Subcutaneous adipose tissue (tissue), 4 donors: Measurements from ENCODE around the gene FOXM1. TPM values are rescaled to one million over a fixed set of nuclear protein-coding genes. Genes with fewer than 3 reads are reported as not detected.

Experiments used
- total RNA-seq, 4 donors: library from RNA; depleted of rRNA; stranded (reverse); fragments of >200 nt; gene quantifications; one replicate each; pipeline ENCODE4 v1.1.0, GENCODE V29; 2016
- TF ChIP-seq, protein P1 (sequence below): fragments of 450-650 bp; IDR thresholded peaks from one replicate; pipeline ENCODE4 v1.5.1; 2016; ENCODE audit warnings: low read depth, mild to moderate bottlenecking, control low read depth, antibody characterized with exemption, moderate library complexity

FOXM1 gene
- total RNA-seq, 4 donors from 2014 or later = 2.6 to 4.4 TPM; not detected in 2

DNA sequence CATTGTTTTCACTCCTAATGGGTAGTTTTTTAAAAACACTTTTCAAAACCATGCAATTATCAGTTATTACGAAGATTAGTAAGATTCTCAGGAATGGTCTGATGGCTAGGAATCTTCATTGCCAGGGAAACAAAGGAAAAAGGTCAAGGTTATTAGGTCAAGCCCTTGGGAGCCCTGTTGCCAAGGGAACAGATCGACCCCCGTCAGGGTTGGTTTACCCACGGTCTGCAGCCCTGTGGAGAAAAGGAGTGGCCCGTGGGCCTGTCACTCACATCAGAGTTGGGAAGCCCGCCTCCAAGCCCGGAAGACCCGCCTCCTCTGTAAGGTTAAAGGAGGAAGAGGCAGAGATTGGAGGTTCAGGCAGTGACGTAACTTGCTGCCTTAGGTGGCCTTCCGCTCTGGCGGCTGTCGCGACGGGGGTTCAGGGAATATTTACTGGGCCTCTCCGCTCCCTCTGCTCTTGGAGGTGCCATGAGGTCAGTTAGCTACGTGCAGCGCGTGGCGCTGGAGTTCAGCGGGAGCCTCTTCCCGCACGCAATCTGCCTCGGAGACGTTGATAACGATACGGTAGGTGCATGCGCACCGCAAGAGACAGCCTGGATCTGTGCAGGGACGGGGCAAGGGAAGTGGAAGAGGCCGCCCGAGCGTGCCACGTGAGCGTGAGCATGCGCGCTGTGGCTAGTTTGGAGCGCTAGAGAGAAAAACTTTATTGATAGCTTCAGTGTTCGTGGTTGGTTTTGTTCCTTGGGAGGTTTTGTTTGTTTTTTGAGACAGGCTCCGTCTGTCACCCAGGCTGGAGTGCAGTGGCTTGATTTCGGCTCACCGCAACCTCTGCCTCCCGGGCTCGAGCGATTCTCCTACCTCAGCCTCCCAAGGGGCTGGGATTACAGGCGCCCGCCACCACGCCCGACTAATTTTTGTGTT is 64.4 kb downstream of the FOXM1 start, which contains the start of gene ITFG2:
Gene ITFG2 (plus strand): TSS at position 379 of the 924 bp plus-strand sequence. CDS start 93 bp downstream, at position 472.
- TF ChIP-seq, protein P1, sequence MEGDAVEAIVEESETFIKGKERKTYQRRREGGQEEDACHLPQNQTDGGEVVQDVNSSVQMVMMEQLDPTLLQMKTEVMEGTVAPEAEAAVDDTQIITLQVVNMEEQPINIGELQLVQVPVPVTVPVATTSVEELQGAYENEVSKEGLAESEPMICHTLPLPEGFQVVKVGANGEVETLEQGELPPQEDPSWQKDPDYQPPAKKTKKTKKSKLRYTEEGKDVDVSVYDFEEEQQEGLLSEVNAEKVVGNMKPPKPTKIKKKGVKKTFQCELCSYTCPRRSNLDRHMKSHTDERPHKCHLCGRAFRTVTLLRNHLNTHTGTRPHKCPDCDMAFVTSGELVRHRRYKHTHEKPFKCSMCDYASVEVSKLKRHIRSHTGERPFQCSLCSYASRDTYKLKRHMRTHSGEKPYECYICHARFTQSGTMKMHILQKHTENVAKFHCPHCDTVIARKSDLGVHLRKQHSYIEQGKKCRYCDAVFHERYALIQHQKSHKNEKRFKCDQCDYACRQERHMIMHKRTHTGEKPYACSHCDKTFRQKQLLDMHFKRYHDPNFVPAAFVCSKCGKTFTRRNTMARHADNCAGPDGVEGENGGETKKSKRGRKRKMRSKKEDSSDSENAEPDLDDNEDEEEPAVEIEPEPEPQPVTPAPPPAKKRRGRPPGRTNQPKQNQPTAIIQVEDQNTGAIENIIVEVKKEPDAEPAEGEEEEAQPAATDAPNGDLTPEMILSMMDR = no peak

DNA sequence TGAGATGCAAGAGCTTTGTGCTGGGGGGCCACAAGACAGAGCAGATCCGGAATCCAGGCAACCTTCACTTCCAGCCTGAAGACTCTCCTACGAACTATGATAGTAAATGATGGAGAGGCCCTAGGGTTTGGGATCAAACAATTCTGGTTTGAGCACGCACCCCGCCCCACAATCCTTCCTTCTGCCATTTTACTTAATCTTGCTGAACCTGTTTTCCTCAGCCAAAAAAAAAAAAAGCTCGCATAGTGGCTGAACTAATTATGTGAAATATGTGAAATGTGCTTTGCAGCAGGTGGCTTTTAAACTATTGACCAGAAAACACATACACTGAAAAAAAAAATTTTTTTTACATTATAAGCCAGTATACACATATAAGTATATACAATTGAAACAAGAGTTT is 65.2 kb downstream of the FOXM1 start:
- TF ChIP-seq, protein P1 = no peak

Other genes with a start within 250 kb of the FOXM1 start
- gene FKBP4, start 82.2 kb downstream of the FOXM1 start, total RNA-seq = 10 to 100 TPM; 17.7 to 36.8 (median 20.9) TPM
- 10 to 100 TPM; 10.9 to 37.7 (median 23.4) TPM for gene ITFG2, start 64.5 kb downstream of the FOXM1 start, total RNA-seq
- 1 to 10 TPM in 2 of 4 donors, under 1 TPM in 2; 0.16 to 1.5 (median 1.0) TPM for gene NRIP2, start 42.1 kb downstream of the FOXM1 start, total RNA-seq
- gene TEX52, start 20.1 kb downstream of the FOXM1 start, total RNA-seq = not detected
- 10 to 100 TPM in 1 of 4 donors, 1 to 10 TPM in 3; 1.1 to 12.4 (median 8.0) TPM for gene RHNO1, start within 50 bp of the FOXM1 start, total RNA-seq
- gene TULP3, start 13.7 kb upstream of the FOXM1 start, total RNA-seq = 10 to 100 TPM; 16.6 to 22.5 (median 20.6) TPM
- 10 to 100 TPM in 1 of 4 donors, 1 to 10 TPM in 3; 3.7 to 13.4 (median 5.4) TPM for gene TEAD4, start 82.2 kb upstream of the FOXM1 start, total RNA-seq
- 10 to 100 TPM in 3 of 4 donors, 1 to 10 TPM in 1; 9.9 to 47.3 (median 15.4) TPM for gene TSPAN9, start 200.2 kb upstream of the FOXM1 start, total RNA-seq